Heart left ventricle (tissue), 13 donors: Measurements from ENCODE around the gene ERC1.

Experiments
- CTCF ChIP-seq, 12 donors: fragments of 200-600 bp; sonication (generic) in 4 of 12; IDR thresholded peaks; one replicate each; pipeline versions ENCODE4 v1.5.0 to v1.8.0; 2018 to 2022; ENCODE audit warnings: antibody characterized with exemption in 12 of 12, mild to moderate bottlenecking in 5 of 12
- POLR2A ChIP-seq, 2 donors: fragments of 450-650 bp; IDR thresholded peaks; one replicate each; pipeline ENCODE4 v1.6.1; 2017; ENCODE audit warnings: antibody characterized with exemption in 2 of 2, mild to moderate bottlenecking in 2 of 2, moderate library complexity in 2 of 2
- donor health status: ischemic (EF 13 %, LVEDD 7.1; RV severe dilation, severe dysfunction).
- donor health status: DM: no; HTN: yes; CAD: no.
- donor health status: DM: no; HTN: no; CAD: no.
- donor health status: ischemic (EF 25% LVEDD 6.9; RV normal size, moderate dysfunction).
- donor health status: ischemic (EF 25% LVEDD 5.7; RV mildly dilated, moderate dysfunction).
- donor health status: ischemic (EF 35%, LVEDD 5.7; RV mildly dilated, moderate dysfunction).
- donor health status: nonischemic (EF 11% LVEDD 7.7; RV severe dilation, severe dysfunction).
- donor health status: DM: yes; HTN: yes; CAD: no.
- donor health status: PGD.
- donor health status: ischemic (EF 29% LVEDD 5.4; RV normal size, mild dysfunction).
- donor health status: nonischemic (EF 23%, LVEDD 6.1; RV moderate dilation, normal function).

- TF ChIP-seq POLR2A (IDR thresholded peaks at IDR 0.05) (no peak), CTCF (IDR thresholded peaks at IDR 0.05) (no peak)
These were observed 227.3 kb downstream of the ERC1 start for GRCh38 chr12:1218369-1218768.
